ENCODE data around the gene EIF3D.

EIF3D gene

GRCh38 chr22:36497910-36498665 lies 30.9 kb downstream of the EIF3D start:
- Histone ChIP-seq H3K27me3 (ENCODE audit: control insufficient read depth, insufficient read depth, low read length) (no peaks in the 10 kb centered on the region), H3K4me1 (ENCODE audit: control insufficient read depth, low read depth, low read length) (no peaks in the 10 kb centered on the region), H3K4me3 (ENCODE audit: low read length) (no peak overlapping the region), H3K36me3 (ENCODE audit: control insufficient read depth, low read depth, low read length) (peaks cover 40% of the 10 kb centered on the region), H3K9me3 (ENCODE audit: control insufficient read depth, low read depth, low read length) (no peaks in the 10 kb centered on the region), H3K9ac (ENCODE audit: low read length) (no peak overlapping the region), H3K27ac (ENCODE audit: low read length) (no peak overlapping the region)

- Histone ChIP-seq H3K27me3 (ENCODE audit: control insufficient read depth, insufficient read depth, low read length) (no peaks in the 10 kb centered on the region), H3K27ac (ENCODE audit: low read length) (no peak overlapping the region), H3K9ac (ENCODE audit: low read length) (no peak overlapping the region), H3K4me3 (ENCODE audit: low read length) (no peak overlapping the region), H3K36me3 (ENCODE audit: control insufficient read depth, low read depth, low read length) (peaks cover 47% of the 10 kb centered on the region), H3K9me3 (ENCODE audit: control insufficient read depth, low read depth, low read length) (no peaks in the 10 kb centered on the region), H3K4me1 (ENCODE audit: control insufficient read depth, low read depth, low read length) (no peaks in the 10 kb centered on the region)
These were observed 35.3 kb downstream of the EIF3D start for GRCh38 chr22:36493690-36494110.

GRCh38 chr22:36492109-36492508 lies 36.9 kb downstream of the EIF3D start:
- Histone ChIP-seq H3K4me3 (ENCODE audit: low read length) (no peak overlapping the region), H3K36me3 (ENCODE audit: control insufficient read depth, low read depth, low read length) (peaks cover 38% of the 10 kb centered on the region), H3K9me3 (ENCODE audit: control insufficient read depth, low read depth, low read length) (no peaks in the 10 kb centered on the region), H3K27ac (ENCODE audit: low read length) (no peak overlapping the region), H3K4me1 (ENCODE audit: control insufficient read depth, low read depth, low read length) (no peaks in the 10 kb centered on the region), H3K9ac (ENCODE audit: low read length) (no peak overlapping the region), H3K27me3 (ENCODE audit: control insufficient read depth, insufficient read depth, low read length) (no peaks in the 10 kb centered on the region)

GRCh38 chr22:36491155-36491554 lies 37.8 kb downstream of the EIF3D start:
- no peak overlapping the region for H3K9ac ChIP-seq (ENCODE audit: low read length)
- peaks cover 33% of the 10 kb centered on the region for H3K36me3 ChIP-seq (ENCODE audit: control insufficient read depth, low read depth, low read length)
- no peaks in the 10 kb centered on the region for H3K9me3 ChIP-seq (ENCODE audit: control insufficient read depth, low read depth, low read length)
- no peaks in the 10 kb centered on the region for H3K4me1 ChIP-seq (ENCODE audit: control insufficient read depth, low read depth, low read length)
- no peak overlapping the region for H3K4me3 ChIP-seq (ENCODE audit: low read length)
- no peaks in the 10 kb centered on the region for H3K27me3 ChIP-seq (ENCODE audit: control insufficient read depth, insufficient read depth, low read length)
- no peak overlapping the region for H3K27ac ChIP-seq (ENCODE audit: low read length)

GRCh38 chr22:36486619-36487384 lies 42.2 kb downstream of the EIF3D start:
- Histone ChIP-seq H3K4me1 (ENCODE audit: control insufficient read depth, low read depth, low read length) (no peaks in the 10 kb centered on the region), H3K27me3 (ENCODE audit: control insufficient read depth, insufficient read depth, low read length) (peaks cover 12% of the 10 kb centered on the region), H3K9me3 (ENCODE audit: control insufficient read depth, low read depth, low read length) (no peaks in the 10 kb centered on the region), H3K4me3 (ENCODE audit: low read length) (no peak overlapping the region), H3K36me3 (ENCODE audit: control insufficient read depth, low read depth, low read length) (peaks cover 19% of the 10 kb centered on the region), H3K27ac (ENCODE audit: low read length) (no peak overlapping the region), H3K9ac (ENCODE audit: low read length) (no peak overlapping the region)

GRCh38 chr22:36481393-36482168 lies 47.4 kb downstream of the EIF3D start, which contains the start of gene TXN2:
TSS of gene TXN2 (minus strand) at chr22:36481640. CDS start at chr22:36480837, 803 bp downstream.
- H3K27me3 ChIP-seq (ENCODE audit: control insufficient read depth, insufficient read depth, low read length): peaks cover 12% of the 10 kb centered on the region
- peaks cover 8% of the 10 kb centered on the region for H3K4me1 ChIP-seq (ENCODE audit: control insufficient read depth, low read depth, low read length)
- H3K27ac ChIP-seq (ENCODE audit: low read length): peak within 1 kb of the TSS; percentile 87
- H3K9ac ChIP-seq (ENCODE audit: low read length): peak within 1 kb of the TSS; percentile 85
- peaks cover 4% of the 10 kb centered on the region for H3K36me3 ChIP-seq (ENCODE audit: control insufficient read depth, low read depth, low read length)
- H3K9me3 ChIP-seq (ENCODE audit: control insufficient read depth, low read depth, low read length): no peaks in the 10 kb centered on the region
- peak within 1 kb of the TSS; percentile 96 for H3K4me3 ChIP-seq (ENCODE audit: low read length)

GRCh38 chr22:36480941-36481392 lies 48.0 kb downstream of the EIF3D start:
- Histone ChIP-seq H3K9me3 (ENCODE audit: control insufficient read depth, low read depth, low read length) (no peaks in the 10 kb centered on the region), H3K4me1 (ENCODE audit: control insufficient read depth, low read depth, low read length) (peaks cover 8% of the 10 kb centered on the region), H3K27ac (ENCODE audit: low read length) (peak overlapping the region; percentile 87), H3K4me3 (ENCODE audit: low read length) (peak overlapping the region; percentile 96), H3K36me3 (ENCODE audit: control insufficient read depth, low read depth, low read length) (peaks cover 7% of the 10 kb centered on the region), H3K27me3 (ENCODE audit: control insufficient read depth, insufficient read depth, low read length) (peaks cover 12% of the 10 kb centered on the region), H3K9ac (ENCODE audit: low read length) (peak overlapping the region; percentile 85)

- Histone ChIP-seq H3K27me3 (ENCODE audit: control insufficient read depth, insufficient read depth, low read length) (peaks cover 7% of the 10 kb centered on the region), H3K9ac (ENCODE audit: low read length) (no peak overlapping the region), H3K4me1 (ENCODE audit: control insufficient read depth, low read depth, low read length) (peaks cover 8% of the 10 kb centered on the region), H3K4me3 (ENCODE audit: low read length) (no peak overlapping the region), H3K36me3 (ENCODE audit: control insufficient read depth, low read depth, low read length) (peaks cover 15% of the 10 kb centered on the region), H3K27ac (ENCODE audit: low read length) (no peak overlapping the region), H3K9me3 (ENCODE audit: control insufficient read depth, low read depth, low read length) (no peaks in the 10 kb centered on the region)
These were observed 50.0 kb downstream of the EIF3D start for GRCh38 chr22:36478966-36479365.

GRCh38 chr22:36475341-36475740 lies 53.6 kb downstream of the EIF3D start:
- H3K36me3 ChIP-seq (ENCODE audit: control insufficient read depth, low read depth, low read length): peaks cover 21% of the 10 kb centered on the region
- H3K27me3 ChIP-seq (ENCODE audit: control insufficient read depth, insufficient read depth, low read length): no peaks in the 10 kb centered on the region
- H3K4me3 ChIP-seq (ENCODE audit: low read length): no peak overlapping the region
- no peaks in the 10 kb centered on the region for H3K4me1 ChIP-seq (ENCODE audit: control insufficient read depth, low read depth, low read length)
- H3K27ac ChIP-seq (ENCODE audit: low read length): no peak overlapping the region
- no peaks in the 10 kb centered on the region for H3K9me3 ChIP-seq (ENCODE audit: control insufficient read depth, low read depth, low read length)
- no peak overlapping the region for H3K9ac ChIP-seq (ENCODE audit: low read length)

GRCh38 chr22:36472689-36473088 lies 56.3 kb downstream of the EIF3D start:
- Histone ChIP-seq H3K36me3 (ENCODE audit: control insufficient read depth, low read depth, low read length) (peaks cover 21% of the 10 kb centered on the region), H3K9me3 (ENCODE audit: control insufficient read depth, low read depth, low read length) (no peaks in the 10 kb centered on the region), H3K4me3 (ENCODE audit: low read length) (no peak overlapping the region), H3K9ac (ENCODE audit: low read length) (no peak overlapping the region), H3K27me3 (ENCODE audit: control insufficient read depth, insufficient read depth, low read length) (no peaks in the 10 kb centered on the region), H3K4me1 (ENCODE audit: control insufficient read depth, low read depth, low read length) (no peaks in the 10 kb centered on the region), H3K27ac (ENCODE audit: low read length) (no peak overlapping the region)

- peaks cover 15% of the 10 kb centered on the region for H3K36me3 ChIP-seq (ENCODE audit: control insufficient read depth, low read depth, low read length)
- no peaks in the 10 kb centered on the region for H3K27me3 ChIP-seq (ENCODE audit: control insufficient read depth, insufficient read depth, low read length)
- no peak overlapping the region for H3K4me3 ChIP-seq (ENCODE audit: low read length)
- H3K27ac ChIP-seq (ENCODE audit: low read length): no peak overlapping the region
- H3K9me3 ChIP-seq (ENCODE audit: control insufficient read depth, low read depth, low read length): no peaks in the 10 kb centered on the region
- no peaks in the 10 kb centered on the region for H3K4me1 ChIP-seq (ENCODE audit: control insufficient read depth, low read depth, low read length)
- no peak overlapping the region for H3K9ac ChIP-seq (ENCODE audit: low read length)
These were observed 57.6 kb downstream of the EIF3D start for GRCh38 chr22:36471341-36471821.
